ENCODE measurements around the gene TGFBR2.

DNA sequence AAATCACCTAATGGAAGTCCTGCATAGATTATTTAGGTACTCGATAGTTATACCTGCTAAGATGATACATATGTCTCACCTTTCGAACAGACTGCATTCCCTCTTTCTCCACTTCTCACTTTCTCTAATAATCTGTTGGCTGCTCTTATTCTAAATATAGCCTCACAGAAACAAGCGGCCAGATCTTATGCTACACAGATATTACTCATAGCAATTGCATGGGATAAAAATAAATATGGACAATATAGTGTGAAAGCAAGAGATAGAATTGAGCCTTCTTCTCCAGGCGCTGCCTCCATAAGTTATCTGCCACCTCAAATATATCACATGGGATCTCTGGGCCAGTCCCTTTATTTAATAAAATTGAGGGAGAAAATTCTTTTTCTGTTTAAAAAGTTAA, 29.5 kb upstream of the TGFBR2 start:
- TF ChIP-seq, protein P1, sequence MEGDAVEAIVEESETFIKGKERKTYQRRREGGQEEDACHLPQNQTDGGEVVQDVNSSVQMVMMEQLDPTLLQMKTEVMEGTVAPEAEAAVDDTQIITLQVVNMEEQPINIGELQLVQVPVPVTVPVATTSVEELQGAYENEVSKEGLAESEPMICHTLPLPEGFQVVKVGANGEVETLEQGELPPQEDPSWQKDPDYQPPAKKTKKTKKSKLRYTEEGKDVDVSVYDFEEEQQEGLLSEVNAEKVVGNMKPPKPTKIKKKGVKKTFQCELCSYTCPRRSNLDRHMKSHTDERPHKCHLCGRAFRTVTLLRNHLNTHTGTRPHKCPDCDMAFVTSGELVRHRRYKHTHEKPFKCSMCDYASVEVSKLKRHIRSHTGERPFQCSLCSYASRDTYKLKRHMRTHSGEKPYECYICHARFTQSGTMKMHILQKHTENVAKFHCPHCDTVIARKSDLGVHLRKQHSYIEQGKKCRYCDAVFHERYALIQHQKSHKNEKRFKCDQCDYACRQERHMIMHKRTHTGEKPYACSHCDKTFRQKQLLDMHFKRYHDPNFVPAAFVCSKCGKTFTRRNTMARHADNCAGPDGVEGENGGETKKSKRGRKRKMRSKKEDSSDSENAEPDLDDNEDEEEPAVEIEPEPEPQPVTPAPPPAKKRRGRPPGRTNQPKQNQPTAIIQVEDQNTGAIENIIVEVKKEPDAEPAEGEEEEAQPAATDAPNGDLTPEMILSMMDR (IDR thresholded peaks at IDR 0.05), result no peak
- TF ChIP-seq POLR2A (IDR thresholded peaks at IDR 0.05) (no peak), POLR2AphosphoS5 (IDR thresholded peaks at IDR 0.05) (no peak)
